ENCODE results near the gene LY9. TPM values are rescaled to one million over a fixed set of nuclear protein-coding genes. Genes with fewer than 3 reads are reported as not detected.
A peak's percentile ranks its signal among the peaks of the same experiment; 100 is the strongest.

LY9 gene
- total RNA-seq, 1 donor from 2014 or later, result not detected

- no peaks in the 10 kb centered on the region for H3K4me1 Mint-ChIP-seq
- H3K36me3 Mint-ChIP-seq, result no peaks in the 10 kb centered on the region
- Histone ChIP-seq H4K20me1 (ENCODE audit: low read depth) (no peaks in the 10 kb centered on the region), H3K4me2 (no peak overlapping the region), H3K79me2 (ENCODE audit: low read depth) (no peaks in the 10 kb centered on the region), H3K9me3 (ENCODE audit: low read depth) (no peaks in the 10 kb centered on the region), H3F3A (ENCODE audit: low read depth) (no peaks in the 10 kb centered on the region), H3K27me3 (no peaks in the 10 kb centered on the region), H2AFZ (replicated peaks) (no peak overlapping the region), H3K36me3 (no peaks in the 10 kb centered on the region), H3K4me3 (no peak overlapping the region), H3K4me1 (no peaks in the 10 kb centered on the region), H3K9ac (no peak overlapping the region), H3K27ac (no peak overlapping the region)
- peaks cover 3% of the 10 kb centered on the region for H3K9me3 Mint-ChIP-seq
- no peak overlapping the region for H3K4me3 Mint-ChIP-seq
- DNase-seq (ENCODE audit: low spot score), result no peak
- no peak overlapping the region for H3K27ac Mint-ChIP-seq
- TF ChIP-seq CTCF (IDR thresholded peaks at IDR 0.05) (no peak), EZH2 (IDR thresholded peaks at IDR 0.05) (no peak), EZH2phosphoT487 (IDR thresholded peaks at IDR 0.05) (no peak)
- peaks cover 7% of the 10 kb centered on the region for H3K27me3 Mint-ChIP-seq (ENCODE audit: insufficient read depth, low read depth)
Measured at GRCh38 chr1:160778976-160779375, 17.0 kb upstream of the LY9 start.

GRCh38 chr1:160779626-160780397, 16.2 kb upstream of the LY9 start:
- Histone ChIP-seq H3F3A (ENCODE audit: low read depth) (no peaks in the 10 kb centered on the region), H3K9me3 (ENCODE audit: low read depth) (no peaks in the 10 kb centered on the region), H3K4me3 (no peak overlapping the region), H3K36me3 (no peaks in the 10 kb centered on the region), H3K9ac (no peak overlapping the region), H4K20me1 (ENCODE audit: low read depth) (no peaks in the 10 kb centered on the region), H3K27ac (no peak overlapping the region), H3K79me2 (ENCODE audit: low read depth) (no peaks in the 10 kb centered on the region), H3K4me1 (no peaks in the 10 kb centered on the region), H3K27me3 (no peaks in the 10 kb centered on the region), H3K4me2 (no peak overlapping the region), H2AFZ (replicated peaks) (no peak overlapping the region)
- Mint-ChIP-seq H3K27ac (no peak overlapping the region), H3K4me3 (no peak overlapping the region), H3K4me1 (no peaks in the 10 kb centered on the region), H3K36me3 (no peaks in the 10 kb centered on the region), H3K9me3 (peaks cover 3% of the 10 kb centered on the region), H3K27me3 (ENCODE audit: insufficient read depth, low read depth) (peaks cover 5% of the 10 kb centered on the region)
- DNase-seq (ENCODE audit: low spot score), result peak; percentile 60
- TF ChIP-seq CTCF (IDR thresholded peaks at IDR 0.05), result peak; percentile 54
- no peak for TF ChIP-seq EZH2phosphoT487 (IDR thresholded peaks at IDR 0.05)

- no peak overlapping the region for H3K27ac Mint-ChIP-seq
- no peaks in the 10 kb centered on the region for H3K4me1 Mint-ChIP-seq
- Histone ChIP-seq H2AFZ (replicated peaks) (no peak overlapping the region), H3K36me3 (no peaks in the 10 kb centered on the region), H3K9me3 (ENCODE audit: low read depth) (no peaks in the 10 kb centered on the region), H3K27me3 (no peaks in the 10 kb centered on the region), H3K27ac (no peak overlapping the region), H3K79me2 (ENCODE audit: low read depth) (no peaks in the 10 kb centered on the region), H3F3A (ENCODE audit: low read depth) (no peaks in the 10 kb centered on the region), H4K20me1 (ENCODE audit: low read depth) (no peaks in the 10 kb centered on the region), H3K4me1 (no peaks in the 10 kb centered on the region), H3K4me3 (no peak overlapping the region), H3K9ac (no peak overlapping the region), H3K4me2 (no peak overlapping the region)
- no peak for DNase-seq (ENCODE audit: low spot score)
- peaks cover 3% of the 10 kb centered on the region for H3K9me3 Mint-ChIP-seq
- H3K27me3 Mint-ChIP-seq (ENCODE audit: insufficient read depth, low read depth), result peaks cover 2% of the 10 kb centered on the region
- H3K36me3 Mint-ChIP-seq, result no peaks in the 10 kb centered on the region
- H3K4me3 Mint-ChIP-seq, result no peak overlapping the region
- TF ChIP-seq EZH2phosphoT487 (IDR thresholded peaks at IDR 0.05) (no peak), EZH2 (IDR thresholded peaks at IDR 0.05) (no peak), CTCF (IDR thresholded peaks at IDR 0.05) (no peak)
Measured at GRCh38 chr1:160780398-160780755, 15.6 kb upstream of the LY9 start.

All from neural progenitor cell (in vitro differentiated cells).